ENCODE results near the gene IFRD2. TPM values are rescaled to one million over a fixed set of nuclear protein-coding genes. Genes with fewer than 3 reads are reported as not detected.
A peak's percentile ranks its signal among the peaks of the same experiment; 100 is the strongest.

IFRD2 gene
- total and polyA plus RNA-seq, 2 of the 13 experiments (the other 11 are each of a cell fraction or from before 2014, with no cell fraction given): 32.8 to 96.1 TPM

DNA sequence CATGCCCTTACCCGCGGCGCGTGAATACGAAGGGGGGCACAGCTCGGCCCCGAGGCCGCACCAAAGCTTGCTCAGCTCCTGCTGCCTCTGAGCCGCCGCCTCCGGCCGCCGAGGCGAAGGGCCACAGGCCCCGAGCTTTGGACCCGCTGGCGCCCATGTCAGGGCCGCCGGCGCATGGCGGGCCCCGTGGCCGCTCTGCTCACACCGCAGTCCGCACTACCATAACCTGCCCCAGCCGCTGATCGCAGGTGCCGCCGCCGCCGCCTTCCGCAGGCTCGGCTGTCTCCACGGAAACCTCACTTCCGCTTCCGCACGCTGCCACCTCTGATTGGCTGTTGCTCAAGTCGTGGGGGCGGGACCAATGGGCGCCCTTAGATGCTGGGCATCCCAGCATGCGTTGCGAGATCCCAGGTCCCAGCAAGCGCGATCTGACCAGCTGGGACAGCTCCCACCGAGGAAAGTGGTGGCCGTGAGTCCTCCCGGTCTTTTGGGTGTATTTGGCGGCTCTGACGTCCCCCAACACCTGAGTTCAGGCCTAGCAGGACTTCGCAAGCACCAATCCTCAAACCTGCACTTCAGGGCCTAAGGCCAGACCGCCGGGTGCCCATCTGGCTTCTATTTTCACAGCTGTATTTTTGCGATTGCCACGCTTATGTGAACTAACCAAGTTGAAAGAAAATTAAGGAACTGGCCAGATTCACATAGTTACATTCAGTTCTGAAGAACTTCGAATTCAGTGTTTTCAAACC, 35.9 kb upstream of the IFRD2 start, which contains the start of gene TUSC2 (continued):
- TF ChIP-seq AGO2 (optimal IDR thresholded peaks at IDR 0.05; ENCODE audit: low read depth, low read length): peak; percentile 82
- TF ChIP-seq PTBP1 (IDR thresholded peaks at IDR 0.05; ENCODE audit: low read depth, low read length, poor library complexity, severe bottlenecking): no peak
- TF ChIP-seq, protein P1, sequence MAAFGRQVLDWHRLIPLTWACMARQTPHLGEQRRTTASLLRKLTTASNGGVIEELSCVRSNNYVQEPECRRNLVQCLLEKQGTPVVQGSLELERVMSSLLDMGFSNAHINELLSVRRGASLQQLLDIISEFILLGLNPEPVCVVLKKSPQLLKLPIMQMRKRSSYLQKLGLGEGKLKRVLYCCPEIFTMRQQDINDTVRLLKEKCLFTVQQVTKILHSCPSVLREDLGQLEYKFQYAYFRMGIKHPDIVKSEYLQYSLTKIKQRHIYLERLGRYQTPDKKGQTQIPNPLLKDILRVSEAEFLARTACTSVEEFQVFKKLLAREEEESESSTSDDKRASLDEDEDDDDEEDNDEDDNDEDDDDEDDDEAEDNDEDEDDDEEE (CRISPR knock-in tag; IDR thresholded peaks at IDR 0.05): 0 out of 2 replicates have a peak, but pooled peaks have one; percentile 62
- 0 out of 2 replicates have a peak, but pooled peaks have one; percentile 33 for TF ChIP-seq RCOR2 (CRISPR knock-in tag; IDR thresholded peaks at IDR 0.05)
- TF ChIP-seq PHF20 (CRISPR knock-in tag; IDR thresholded peaks at IDR 0.05): peak; percentile 92
- no peak for TF ChIP-seq FOXA1 (IDR thresholded peaks at IDR 0.05)
- TF ChIP-seq FOXA1 (CRISPR knock-in tag; IDR thresholded peaks at IDR 0.05): peak; percentile 14; the same call in 1 of the 2 replicates
- 0 out of 2 replicates have a peak, but pooled peaks have one; percentile 62 for TF ChIP-seq KLF12 (CRISPR knock-in tag; IDR thresholded peaks at IDR 0.05; ENCODE audit: borderline replicate concordance)
- TF ChIP-seq ZNF367 (CRISPR knock-in tag; IDR thresholded peaks at IDR 0.05; ENCODE audit: borderline replicate concordance): no peak
- no peak for TF ChIP-seq ZNF761 (CRISPR knock-in tag; conservative IDR thresholded peaks at IDR 0.05)
- TF ChIP-seq ZNF274 (CRISPR knock-in tag; IDR thresholded peaks at IDR 0.05): peak; percentile 71; the same call in 1 of the 2 replicates
- peak; percentile 45; the same call in 1 of the 2 replicates for TF ChIP-seq ZNF263 (CRISPR knock-in tag; IDR thresholded peaks at IDR 0.05)
- TF ChIP-seq, protein P2, sequence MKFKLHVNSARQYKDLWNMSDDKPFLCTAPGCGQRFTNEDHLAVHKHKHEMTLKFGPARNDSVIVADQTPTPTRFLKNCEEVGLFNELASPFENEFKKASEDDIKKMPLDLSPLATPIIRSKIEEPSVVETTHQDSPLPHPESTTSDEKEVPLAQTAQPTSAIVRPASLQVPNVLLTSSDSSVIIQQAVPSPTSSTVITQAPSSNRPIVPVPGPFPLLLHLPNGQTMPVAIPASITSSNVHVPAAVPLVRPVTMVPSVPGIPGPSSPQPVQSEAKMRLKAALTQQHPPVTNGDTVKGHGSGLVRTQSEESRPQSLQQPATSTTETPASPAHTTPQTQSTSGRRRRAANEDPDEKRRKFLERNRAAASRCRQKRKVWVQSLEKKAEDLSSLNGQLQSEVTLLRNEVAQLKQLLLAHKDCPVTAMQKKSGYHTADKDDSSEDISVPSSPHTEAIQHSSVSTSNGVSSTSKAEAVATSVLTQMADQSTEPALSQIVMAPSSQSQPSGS (CRISPR knock-in tag; IDR thresholded peaks at IDR 0.05): peak; percentile 39; the same call in 1 of the 2 replicates
- TF ChIP-seq ZBTB38 (CRISPR knock-in tag; IDR thresholded peaks at IDR 0.05): peak; percentile 49; the same call in 1 of the 2 replicates
- TF ChIP-seq, protein P3, sequence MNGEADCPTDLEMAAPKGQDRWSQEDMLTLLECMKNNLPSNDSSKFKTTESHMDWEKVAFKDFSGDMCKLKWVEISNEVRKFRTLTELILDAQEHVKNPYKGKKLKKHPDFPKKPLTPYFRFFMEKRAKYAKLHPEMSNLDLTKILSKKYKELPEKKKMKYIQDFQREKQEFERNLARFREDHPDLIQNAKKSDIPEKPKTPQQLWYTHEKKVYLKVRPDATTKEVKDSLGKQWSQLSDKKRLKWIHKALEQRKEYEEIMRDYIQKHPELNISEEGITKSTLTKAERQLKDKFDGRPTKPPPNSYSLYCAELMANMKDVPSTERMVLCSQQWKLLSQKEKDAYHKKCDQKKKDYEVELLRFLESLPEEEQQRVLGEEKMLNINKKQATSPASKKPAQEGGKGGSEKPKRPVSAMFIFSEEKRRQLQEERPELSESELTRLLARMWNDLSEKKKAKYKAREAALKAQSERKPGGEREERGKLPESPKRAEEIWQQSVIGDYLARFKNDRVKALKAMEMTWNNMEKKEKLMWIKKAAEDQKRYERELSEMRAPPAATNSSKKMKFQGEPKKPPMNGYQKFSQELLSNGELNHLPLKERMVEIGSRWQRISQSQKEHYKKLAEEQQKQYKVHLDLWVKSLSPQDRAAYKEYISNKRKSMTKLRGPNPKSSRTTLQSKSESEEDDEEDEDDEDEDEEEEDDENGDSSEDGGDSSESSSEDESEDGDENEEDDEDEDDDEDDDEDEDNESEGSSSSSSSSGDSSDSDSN (CRISPR knock-in tag; IDR thresholded peaks at IDR 0.05): peak; percentile 25
- 0 out of 2 replicates have a peak, but pooled peaks have one; percentile 14 for TF ChIP-seq GATAD2A (CRISPR knock-in tag; IDR thresholded peaks at IDR 0.05)
- no peak for TF ChIP-seq MIER2 (CRISPR knock-in tag; IDR thresholded peaks at IDR 0.05)
- TF ChIP-seq, protein P4, sequence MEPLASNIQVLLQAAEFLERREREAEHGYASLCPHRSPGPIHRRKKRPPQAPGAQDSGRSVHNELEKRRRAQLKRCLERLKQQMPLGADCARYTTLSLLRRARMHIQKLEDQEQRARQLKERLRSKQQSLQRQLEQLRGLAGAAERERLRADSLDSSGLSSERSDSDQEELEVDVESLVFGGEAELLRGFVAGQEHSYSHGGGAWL (CRISPR knock-in tag; IDR thresholded peaks at IDR 0.05): peak; percentile 26; the same call in 1 of the 2 replicates
- TF ChIP-seq THAP11 (CRISPR knock-in tag; IDR thresholded peaks at IDR 0.05): peak; percentile 92

Data from HepG2 (cell line).